C4-2B (cell line): Measurements from ENCODE around the gene CLEC16A.

Experiments used
- H3K27ac ChIP-seq: fragments of 450-650 bp; 2 replicates; pipeline ENCODE4 v1.5.1; 2017
- CTCF ChIP-seq: fragments of 450-650 bp; conservative IDR thresholded peaks from 2 replicates; pipeline ENCODE4 v1.5.1; 2017; ENCODE audit warnings: mild to moderate bottlenecking
- ZFX ChIP-seq: fragments of 450-650 bp; IDR thresholded peaks from 2 replicates; pipeline ENCODE4 v1.6.1; 2017

CLEC16A gene

GRCh38 chr16:11047057-11047456, 102.7 kb downstream of the CLEC16A start:
- no peak overlapping the region for H3K27ac ChIP-seq

GRCh38 chr16:11047939-11048800, 103.8 kb downstream of the CLEC16A start:
- H3K27ac ChIP-seq: no peak overlapping the region
- TF ChIP-seq CTCF (no peak), ZFX (no peak)

More at GRCh38 chr16:11047057-11047456, 102.7 kb downstream of the CLEC16A start:
- no peak for TF ChIP-seq ZFX
- TF ChIP-seq CTCF: no peak

GRCh38 chr16:11049396-11050059, 105.2 kb downstream of the CLEC16A start:
- TF ChIP-seq CTCF: no peak
- no peak for TF ChIP-seq ZFX

GRCh38 chr16:11050536-11050935, 106.2 kb downstream of the CLEC16A start:
- TF ChIP-seq CTCF: no peak
- TF ChIP-seq ZFX: no peak
- no peak overlapping the region for H3K27ac ChIP-seq

More at GRCh38 chr16:11049396-11050059, 105.2 kb downstream of the CLEC16A start:
- H3K27ac ChIP-seq: no peak overlapping the region

GRCh38 chr16:11050944-11051343, 106.6 kb downstream of the CLEC16A start:
- TF ChIP-seq CTCF (no peak), ZFX (no peak)
- H3K27ac ChIP-seq: no peak overlapping the region

GRCh38 chr16:11051430-11051829, 107.1 kb downstream of the CLEC16A start:
- TF ChIP-seq ZFX: no peak
- TF ChIP-seq CTCF: no peak
- H3K27ac ChIP-seq: no peak overlapping the region
